Amniotic epithelial cell (primary cell): Measurements from ENCODE around the gene TAL2.
"Not testable (repeated sequence)": the region's sequence is repeated elsewhere in the genome, so short reads cannot be mapped to it uniquely, and the experiment has no call there.

ENCODE experiments used
- DNase-seq: peaks from one replicate; pipeline ENCODE4 v3.0.0-alpha.2; 2010; ENCODE audit warnings: low read depth

TAL2 gene

DNA sequence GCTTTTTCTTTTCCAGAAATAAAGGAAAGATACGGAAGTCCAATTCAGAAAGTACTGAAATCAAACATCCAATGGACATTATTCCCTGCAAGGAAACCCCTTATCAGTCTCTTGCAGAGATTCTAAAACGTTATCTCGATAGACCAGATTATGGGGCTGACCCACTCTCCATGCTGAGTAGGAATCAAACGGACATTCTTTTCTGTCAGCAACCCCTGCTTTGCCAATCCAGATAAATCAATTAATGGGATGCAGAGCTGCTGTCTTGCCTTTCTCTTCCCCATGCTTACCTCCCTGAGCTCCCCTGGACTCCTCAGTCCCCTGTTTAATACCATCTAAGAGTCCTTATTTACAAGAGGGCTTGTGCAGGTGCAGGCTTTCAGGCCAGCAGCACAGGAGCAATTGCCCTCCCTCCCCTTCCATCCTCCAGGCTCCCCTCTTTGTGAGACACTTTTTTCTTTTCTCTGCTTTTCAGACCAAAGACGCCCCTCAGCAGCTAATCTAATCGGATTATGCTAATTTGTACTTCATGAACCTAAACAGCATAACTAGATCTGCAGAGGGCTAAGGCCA lies 14.2 kb downstream of the TAL2 start:
- DNase-seq, result no peak

- no peak for DNase-seq
Observed at GRCh38 chr9:105678163-105678562, 15.9 kb downstream of the TAL2 start.

- DNase-seq, result no peak
Observed at GRCh38 chr9:105678781-105679180, 16.5 kb downstream of the TAL2 start.

- no peak for DNase-seq
Observed at GRCh38 chr9:105679257-105680022, 17.2 kb downstream of the TAL2 start.

GRCh38 chr9:105681313-105681712 lies 19.1 kb downstream of the TAL2 start:
- DNase-seq, result no peak

- DNase-seq, result peak; percentile 83
Observed at GRCh38 chr9:105681724-105682123, 19.5 kb downstream of the TAL2 start.

GRCh38 chr9:105683688-105684275 lies 21.5 kb downstream of the TAL2 start:
- DNase-seq, result no peak

GRCh38 chr9:105686936-105687335 lies 24.7 kb downstream of the TAL2 start:
- DNase-seq, result no peak

DNA sequence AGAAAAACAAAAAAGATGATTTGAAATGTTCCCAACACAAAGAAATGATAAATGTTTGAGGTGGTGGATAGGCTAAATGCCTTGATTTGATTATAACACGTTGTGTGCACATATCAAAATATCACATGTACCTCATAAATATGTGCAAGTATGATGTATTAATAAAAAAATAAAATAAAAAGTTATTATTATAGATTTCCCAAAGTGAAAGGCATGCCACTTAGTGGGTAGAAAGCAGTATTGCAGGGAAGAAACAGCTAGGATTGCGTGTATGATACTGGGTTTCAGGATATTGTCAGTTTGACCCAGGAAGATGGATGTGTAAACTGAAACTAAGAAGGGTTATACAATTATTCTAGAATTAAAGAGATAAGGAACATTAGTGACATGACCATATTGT lies 28.5 kb downstream of the TAL2 start:
- peak; percentile 16 for DNase-seq

DNA sequence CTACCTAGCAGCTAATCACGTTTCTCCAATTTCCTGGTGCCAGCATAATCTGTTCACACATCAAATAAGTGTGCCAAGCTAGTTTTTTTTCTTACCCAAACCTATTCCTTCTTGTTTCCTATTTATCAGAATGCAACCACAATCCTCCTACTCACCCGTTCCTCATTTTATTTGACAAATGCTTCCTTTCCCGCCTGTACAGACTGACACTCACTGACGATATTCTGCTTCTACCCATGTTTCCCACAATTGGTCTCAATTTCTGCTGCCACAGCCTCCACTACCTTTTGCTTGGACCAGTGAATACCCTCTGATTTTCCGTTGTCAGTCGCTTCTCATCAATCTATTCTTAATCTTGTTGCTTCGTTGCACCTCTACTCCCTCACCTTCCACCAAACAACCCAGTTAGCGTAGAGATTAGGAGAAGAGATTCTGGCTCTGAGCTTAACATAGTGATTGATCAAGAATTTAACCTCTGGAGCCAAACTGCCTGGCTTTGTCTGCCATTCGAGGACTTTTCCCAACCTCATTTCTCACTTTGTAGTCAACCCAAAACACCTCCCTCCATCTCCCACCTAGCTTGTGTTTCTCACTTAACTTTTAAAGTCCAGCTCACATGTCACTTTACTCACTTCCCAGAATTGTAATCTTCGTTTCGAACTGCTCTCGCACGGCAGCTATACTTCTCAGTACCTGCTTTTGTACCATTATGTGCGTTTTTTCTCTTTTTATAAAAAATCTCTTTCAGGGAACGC lies 31.4 kb downstream of the TAL2 start:
- no peak for DNase-seq

- DNase-seq, result peak; percentile 51
Observed at GRCh38 chr9:105694190-105694847, 32.1 kb downstream of the TAL2 start, which contains the start of gene TMEM38B. TSS of gene TMEM38B (plus strand) at chr9:105694541. CDS start at chr9:105694661, 120 bp downstream.

GRCh38 chr9:105694848-105695581 lies 32.8 kb downstream of the TAL2 start:
- peak; percentile 77 for DNase-seq

DNA sequence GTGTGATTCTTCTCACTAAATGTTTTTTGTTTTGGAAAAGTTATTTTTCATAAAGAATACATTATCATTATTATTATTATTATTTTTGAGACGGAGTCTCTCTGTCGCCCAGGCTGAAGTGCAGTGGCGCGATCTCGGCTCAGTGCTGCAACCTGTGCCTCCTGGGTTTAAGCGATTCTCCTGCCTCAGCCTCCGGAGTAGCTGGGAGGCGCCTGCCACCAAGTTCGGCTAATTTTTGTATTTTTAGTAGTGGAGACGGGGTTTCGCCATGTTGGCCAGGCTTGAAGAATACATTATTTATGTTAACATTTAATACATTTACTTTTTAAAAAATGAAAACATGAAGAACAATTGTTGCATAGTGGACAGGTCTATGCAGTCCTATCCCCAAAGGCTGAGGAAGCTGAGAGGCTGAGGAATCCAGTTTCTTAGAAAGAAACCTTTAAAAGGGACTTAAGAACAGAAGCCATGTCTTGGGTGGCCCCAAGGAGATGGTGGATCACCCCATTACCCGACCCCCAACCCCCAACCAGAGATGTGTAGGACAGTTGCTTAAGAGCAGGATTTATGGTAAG lies 34.0 kb downstream of the TAL2 start:
- DNase-seq, result no peak

GRCh38 chr9:105697871-105698270 lies 35.6 kb downstream of the TAL2 start:
- DNase-seq, result no peak

DNA sequence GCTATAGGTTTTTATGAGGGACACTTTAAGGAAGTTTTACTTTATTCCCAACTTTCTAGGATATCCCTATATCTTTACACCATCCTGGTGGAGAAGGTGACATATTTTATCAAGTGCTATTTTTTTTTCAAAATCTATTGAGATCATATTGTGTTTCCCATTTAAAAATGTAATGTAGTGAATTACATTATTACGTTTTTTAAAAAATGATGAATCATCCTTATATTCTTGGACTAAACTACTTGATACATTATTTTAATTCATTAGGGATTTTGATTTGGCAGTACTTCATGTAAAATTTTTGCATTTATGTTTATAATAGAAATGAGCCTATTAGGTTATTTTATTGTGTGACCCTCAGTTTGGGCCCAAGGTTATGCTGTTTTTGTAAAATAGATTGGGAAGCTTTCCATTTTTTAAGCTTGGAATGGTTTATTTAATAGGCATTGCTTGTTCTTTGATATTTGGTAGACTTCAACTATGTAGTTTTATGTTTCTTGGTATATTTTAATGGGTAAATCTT lies 36.2 kb downstream of the TAL2 start:
- no peak for DNase-seq

GRCh38 chr9:105700668-105701067 lies 38.4 kb downstream of the TAL2 start:
- no peak for DNase-seq

DNA sequence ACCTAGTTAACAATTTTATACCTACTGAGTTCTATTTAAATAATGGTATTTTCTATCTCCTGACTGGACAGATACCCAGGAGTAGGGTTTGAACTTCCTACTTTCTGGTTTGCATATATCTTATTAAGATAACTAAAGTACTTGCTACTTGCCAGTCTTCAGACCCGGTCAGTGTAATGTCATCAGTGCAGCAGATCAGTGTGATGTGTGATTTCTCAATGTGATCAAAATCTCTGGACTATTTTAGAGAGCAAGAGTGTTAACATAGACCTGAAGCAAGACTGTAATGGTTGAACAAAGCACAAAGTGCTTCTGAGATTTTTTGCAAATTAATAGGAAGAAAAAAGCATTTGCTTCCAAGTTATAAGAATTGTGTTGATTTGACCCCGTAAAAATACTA lies 38.9 kb downstream of the TAL2 start:
- DNase-seq, result no peak

DNA sequence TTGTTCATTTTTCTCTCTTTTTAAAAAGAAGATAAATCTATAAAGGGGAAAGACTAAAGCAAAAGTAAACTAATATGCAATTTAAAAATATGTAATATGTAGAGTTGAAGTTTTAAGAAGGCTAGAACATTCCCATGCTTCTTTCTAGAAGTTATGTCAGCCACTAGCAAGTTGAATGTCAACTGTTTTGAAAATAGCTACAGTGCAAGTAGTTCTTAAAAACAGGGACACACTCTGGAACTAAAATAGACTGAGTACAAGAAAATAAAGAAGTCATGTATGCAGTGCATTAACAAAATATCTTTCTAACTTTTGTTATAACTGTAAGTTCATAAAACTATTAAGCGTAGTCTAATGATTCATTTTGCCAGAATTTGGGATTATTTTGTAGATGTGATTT lies 40.0 kb downstream of the TAL2 start:
- DNase-seq, result no peak

GRCh38 chr9:105703638-105704037 lies 41.4 kb downstream of the TAL2 start:
- DNase-seq, result not testable (repeated sequence)

DNA sequence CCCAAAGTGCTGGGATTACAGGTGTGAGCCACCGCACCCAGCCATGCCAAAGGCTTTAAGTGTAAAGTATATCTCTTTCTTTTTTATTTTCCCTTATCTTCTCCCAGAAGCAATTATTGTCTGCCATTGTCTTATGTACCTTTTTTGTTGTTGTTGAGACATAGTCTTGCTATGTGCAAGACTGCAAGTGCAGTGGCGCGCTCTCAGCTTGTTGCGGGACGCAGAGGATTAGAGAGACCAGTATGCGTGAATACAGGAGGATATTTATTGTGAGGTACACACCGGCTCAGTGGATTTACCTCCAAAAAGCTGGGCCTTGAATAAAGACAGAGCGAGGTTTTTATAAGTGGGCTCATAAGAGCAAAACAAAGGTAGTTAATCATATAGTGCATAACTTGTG lies 43.9 kb downstream of the TAL2 start:
- no peak for DNase-seq

GRCh38 chr9:105708405-105708804 lies 46.1 kb downstream of the TAL2 start:
- DNase-seq, result no peak
